DND-41 (cell line): ENCODE results near the gene ARHGAP32.

Experiments
- CTCF ChIP-seq: IDR thresholded peaks from 2 replicates; pipeline ENCODE4 v1.5.1; 2012; ENCODE audit warnings: borderline replicate concordance, low read length, moderate library complexity, mild to moderate bottlenecking; ENCODE audit not compliant: poor library complexity, severe bottlenecking; ENCODE audit errors: extremely low read depth
- EZH2 ChIP-seq: IDR thresholded peaks from 3 replicates; pipeline ENCODE4 v1.6.1; 2012; ENCODE audit warnings: borderline replicate concordance, low read depth, mild to moderate bottlenecking, moderate library complexity, low read length, inconsistent platforms; ENCODE audit not compliant: severe bottlenecking

DNA sequence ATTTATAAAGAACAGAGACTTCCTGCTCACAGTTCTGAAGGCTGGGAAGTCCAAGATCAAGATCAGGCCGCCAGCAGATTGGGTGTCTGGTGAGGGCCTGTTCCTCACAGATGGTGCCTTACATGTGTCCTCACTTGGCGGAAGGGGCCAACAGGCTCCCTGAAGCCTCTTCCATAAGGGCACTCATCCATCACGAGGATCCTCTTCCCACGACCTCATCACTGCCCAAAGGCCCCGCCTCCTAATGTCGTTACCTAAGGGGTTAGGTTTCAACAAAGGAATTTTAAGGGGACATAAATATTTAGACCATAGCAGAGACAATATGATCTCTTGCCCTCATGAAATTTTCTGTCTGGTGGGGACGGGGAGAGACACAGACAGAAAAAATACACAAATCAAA, 268.0 kb downstream of the ARHGAP32 start:
- TF ChIP-seq CTCF (no peak), EZH2 (no peak)
